HG02973 (cell line): Measurements from ENCODE around the gene ZNF701.
"Not testable (repeated sequence)": the region's sequence is repeated elsewhere in the genome, so short reads cannot be mapped to it uniquely, and the experiment has no call there.

ENCODE experiments used
- ATAC-seq: cut with Tn5 transposase; IDR thresholded peaks from one replicate; pipeline ENCODE4 v1.9.1; 2021; ENCODE audit warnings: moderate library complexity; ENCODE audit not compliant: unreplicated experiment

Gene ZNF701

GRCh38 chr19:52566121-52566520 lies 4.0 kb upstream of the ZNF701 start:
- no peak for ATAC-seq

- no peak for ATAC-seq
Observed at GRCh38 chr19:52566588-52566987, 3.5 kb upstream of the ZNF701 start.

- no peak for ATAC-seq
Observed at GRCh38 chr19:52567921-52568320, 2.2 kb upstream of the ZNF701 start.

- ATAC-seq, result not testable (repeated sequence)
Observed at GRCh38 chr19:52569638-52569999, 468 bp upstream of the ZNF701 start.

GRCh38 chr19:52584736-52585440 lies 14.8 kb downstream of the ZNF701 start:
- no peak for ATAC-seq

- ATAC-seq, result no peak
Observed at GRCh38 chr19:52585604-52586003, 15.5 kb downstream of the ZNF701 start.

GRCh38 chr19:52590728-52591127 lies 20.6 kb downstream of the ZNF701 start:
- ATAC-seq, result no peak

GRCh38 chr19:52592301-52592700 lies 22.2 kb downstream of the ZNF701 start:
- no peak for ATAC-seq

- not testable (repeated sequence) for ATAC-seq
Observed at GRCh38 chr19:52593441-52593840, 23.4 kb downstream of the ZNF701 start.

GRCh38 chr19:52599241-52599640 lies 29.2 kb downstream of the ZNF701 start:
- ATAC-seq, result no peak

GRCh38 chr19:52600639-52601024 lies 30.5 kb downstream of the ZNF701 start:
- ATAC-seq, result peak; percentile 11

- ATAC-seq, result peak; percentile 90
Observed at GRCh38 chr19:52601025-52601973, 31.2 kb downstream of the ZNF701 start.

GRCh38 chr19:52601974-52602366 lies 31.9 kb downstream of the ZNF701 start:
- not testable (repeated sequence) for ATAC-seq

GRCh38 chr19:52602941-52603340 lies 32.9 kb downstream of the ZNF701 start:
- no peak for ATAC-seq

- ATAC-seq, result no peak
Observed at GRCh38 chr19:52603558-52604207, 33.6 kb downstream of the ZNF701 start.

- no peak for ATAC-seq
Observed at GRCh38 chr19:52613299-52613906, 43.3 kb downstream of the ZNF701 start.

- ATAC-seq, result no peak
Observed at GRCh38 chr19:52621376-52621775, 51.3 kb downstream of the ZNF701 start.

GRCh38 chr19:52622261-52622660 lies 52.2 kb downstream of the ZNF701 start:
- no peak for ATAC-seq

GRCh38 chr19:52626915-52627314 lies 56.8 kb downstream of the ZNF701 start:
- no peak for ATAC-seq

- not testable (repeated sequence) for ATAC-seq
Observed at GRCh38 chr19:52627441-52627840, 57.4 kb downstream of the ZNF701 start.
